MCF 10A (cell line): ENCODE measurements around the gene PNPLA3. TPM values are rescaled to one million over a fixed set of nuclear protein-coding genes. Genes with fewer than 3 reads are reported as not detected.

Source experiments
- BruUV-seq: library from RNA; stranded (reverse); fragments of 400-500 nt; replicated peaks from 2 replicates; lab custom pipeline; 2021; lab: Mats Ljungman, UMichigan
- CTCF ChIA-PET: fragments of 300-600 bp; sonication (Branson Sonifier 250); formaldehyde crosslinking; extraction: SDS; loops from one replicate; lab custom pipeline; 2021; ENCODE audit warnings: antibody characterized with exemption, inconsistent platforms; lab: Yijun Ruan, JAX
- POLR2A ChIA-PET: fragments of 300-600, 350-650 bp; sonication (Branson Sonifier 250); formaldehyde crosslinking; extraction: SDS; loops from one replicate; lab custom pipeline; 2020; ENCODE audit warnings: antibody characterized with exemption, inconsistent platforms; lab: Yijun Ruan, JAX
- DNase-seq: peaks from one replicate; pipeline ENCODE4 v3.0.0-alpha.2; 2018; ENCODE audit not compliant: unreplicated experiment
- H3K27ac Mint-ChIP-seq: one replicate; pipeline ENCODE4 v1.8.0; 2022; ENCODE audit warnings: mild to moderate bottlenecking, low read depth, mixed read lengths; ENCODE audit not compliant: unreplicated experiment
- H3K27me3 Mint-ChIP-seq: one replicate; pipeline ENCODE4 v1.8.0; 2022; ENCODE audit warnings: mixed read lengths; ENCODE audit not compliant: insufficient read depth, unreplicated experiment
- H3K36me3 Mint-ChIP-seq: one replicate; pipeline ENCODE4 v1.8.0; 2022; ENCODE audit warnings: mild to moderate bottlenecking, moderate library complexity, mixed read lengths; ENCODE audit not compliant: insufficient read depth, unreplicated experiment
- H3K4me1 Mint-ChIP-seq: one replicate; pipeline ENCODE4 v1.8.0; 2022; ENCODE audit warnings: mixed read lengths; ENCODE audit not compliant: insufficient read depth, unreplicated experiment
- H3K4me3 Mint-ChIP-seq: one replicate; pipeline ENCODE4 v1.8.0; 2022; ENCODE audit warnings: mild to moderate bottlenecking, moderate library complexity, mixed read lengths; ENCODE audit not compliant: unreplicated experiment
- H3K9me3 Mint-ChIP-seq: one replicate; pipeline ENCODE4 v1.8.0; 2022; ENCODE audit warnings: mixed read lengths; ENCODE audit not compliant: unreplicated experiment
- intact Hi-C: fragments of 100-400 bp; cut with micrococcal nuclease; formaldehyde crosslinking; loops from 2 replicates; pipeline ENCODE4 v1.14.1; 2022
- total RNA-seq: library from RNA; stranded (reverse); gene quantifications from 2 replicates; pipeline ENCODE4 v1.2.3, GENCODE V29; 2022
- TF ChIP-seq, protein P1 (sequence below): fragments of 200-600 bp; IDR thresholded peaks from one replicate; pipeline ENCODE4 v1.8.0; 2022; ENCODE audit warnings: antibody characterized with exemption, mild to moderate bottlenecking; ENCODE audit not compliant: unreplicated experiment

The PNPLA3 gene
- total RNA-seq, 1 experiment from 2014 or later, result 4.2 TPM

GRCh38 chr22:43980996-43981395 lies 57.4 kb downstream of the PNPLA3 start:
- Mint-ChIP-seq H3K27me3 (no peaks in the 10 kb centered on the region), H3K4me1 (no peaks in the 10 kb centered on the region), H3K4me3 (no peak overlapping the region), H3K36me3 (peaks cover 84% of the 10 kb centered on the region), H3K27ac (no peak overlapping the region), H3K9me3 (no peaks in the 10 kb centered on the region)
- DNase-seq, result no peak
- TF ChIP-seq, protein P1, sequence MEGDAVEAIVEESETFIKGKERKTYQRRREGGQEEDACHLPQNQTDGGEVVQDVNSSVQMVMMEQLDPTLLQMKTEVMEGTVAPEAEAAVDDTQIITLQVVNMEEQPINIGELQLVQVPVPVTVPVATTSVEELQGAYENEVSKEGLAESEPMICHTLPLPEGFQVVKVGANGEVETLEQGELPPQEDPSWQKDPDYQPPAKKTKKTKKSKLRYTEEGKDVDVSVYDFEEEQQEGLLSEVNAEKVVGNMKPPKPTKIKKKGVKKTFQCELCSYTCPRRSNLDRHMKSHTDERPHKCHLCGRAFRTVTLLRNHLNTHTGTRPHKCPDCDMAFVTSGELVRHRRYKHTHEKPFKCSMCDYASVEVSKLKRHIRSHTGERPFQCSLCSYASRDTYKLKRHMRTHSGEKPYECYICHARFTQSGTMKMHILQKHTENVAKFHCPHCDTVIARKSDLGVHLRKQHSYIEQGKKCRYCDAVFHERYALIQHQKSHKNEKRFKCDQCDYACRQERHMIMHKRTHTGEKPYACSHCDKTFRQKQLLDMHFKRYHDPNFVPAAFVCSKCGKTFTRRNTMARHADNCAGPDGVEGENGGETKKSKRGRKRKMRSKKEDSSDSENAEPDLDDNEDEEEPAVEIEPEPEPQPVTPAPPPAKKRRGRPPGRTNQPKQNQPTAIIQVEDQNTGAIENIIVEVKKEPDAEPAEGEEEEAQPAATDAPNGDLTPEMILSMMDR, result no peak
- intact Hi-C loops, result no loop called here
- ChIA-PET POLR2A (interaction anchor here (0.7 kb wide), 1 partner anchor 67 kb away, joined by 4 read pairs; no protein-coding TSS in a partner anchor), CTCF (interaction anchor here (0.7 to 5.5 kb wide), 2 partner anchors 12 to 238 kb away, joined by 3 to 35 read pairs; no protein-coding TSS in a partner anchor)
- no TSS peak for BruUV-seq

DNA sequence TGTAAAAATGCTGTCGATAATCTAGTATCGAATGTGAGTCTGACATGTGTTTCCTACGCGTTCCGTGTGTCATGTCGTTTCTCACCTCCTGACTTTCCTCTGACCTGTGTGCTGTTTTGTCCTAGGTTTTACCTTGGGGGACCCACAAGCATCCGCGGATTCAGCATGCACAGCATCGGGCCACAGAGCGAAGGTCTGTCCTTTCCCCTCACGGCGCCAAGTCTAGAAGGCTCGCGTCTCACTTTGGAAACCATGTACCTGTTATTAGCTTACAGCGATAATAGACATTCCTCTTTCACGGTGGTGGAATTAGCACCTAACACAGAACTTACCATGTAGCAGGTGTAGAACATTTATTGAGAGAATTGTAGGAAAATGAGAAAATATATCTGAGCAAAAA lies 60.2 kb downstream of the PNPLA3 start:
- TF ChIP-seq, protein P1, result no peak
- no peaks in the 10 kb centered on the region for H3K9me3 Mint-ChIP-seq
- H3K27ac Mint-ChIP-seq, result no peak overlapping the region
- peaks cover 78% of the 10 kb centered on the region for H3K36me3 Mint-ChIP-seq
- CTCF ChIA-PET, result interaction anchor here (0.8 to 5.5 kb wide), 3 partner anchors 9 to 124 kb away, joined by 3 to 35 read pairs (median 3); no protein-coding TSS in a partner anchor
- POLR2A ChIA-PET, result no interaction called here
- H3K4me1 Mint-ChIP-seq, result no peaks in the 10 kb centered on the region
- no peak overlapping the region for H3K4me3 Mint-ChIP-seq
- BruUV-seq, result no TSS peak
- intact Hi-C loops, result no loop called here
- DNase-seq, result no peak
- no peaks in the 10 kb centered on the region for H3K27me3 Mint-ChIP-seq

DNA sequence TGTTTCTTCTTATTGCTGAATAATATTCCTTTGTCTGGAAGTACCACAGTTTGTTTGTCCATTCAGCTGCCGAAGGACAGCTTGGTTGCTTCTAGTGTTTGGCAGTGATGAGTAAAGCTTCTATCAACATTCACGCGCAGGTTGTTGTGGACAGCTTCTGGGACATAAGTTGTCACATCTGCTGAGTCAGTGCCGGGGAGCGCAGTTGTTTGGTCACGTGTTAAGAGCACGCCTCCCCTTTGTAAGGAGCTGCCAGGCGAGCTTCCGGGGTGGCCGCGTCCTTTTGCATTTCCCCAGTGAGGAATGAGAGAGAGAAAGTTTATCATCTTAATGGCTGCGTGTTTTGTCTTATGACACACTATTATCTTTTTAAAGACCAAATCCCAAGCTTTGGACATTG lies 61.9 kb downstream of the PNPLA3 start:
- no TSS peak for BruUV-seq
- TF ChIP-seq, protein P1, result no peak
- Mint-ChIP-seq H3K27ac (no peak overlapping the region), H3K4me1 (no peaks in the 10 kb centered on the region), H3K36me3 (peaks cover 81% of the 10 kb centered on the region), H3K27me3 (no peaks in the 10 kb centered on the region), H3K9me3 (no peaks in the 10 kb centered on the region), H3K4me3 (no peak overlapping the region)
- intact Hi-C loops, result no loop called here
- CTCF ChIA-PET, result interaction anchor here (0.6 to 0.7 kb wide), 2 partner anchors 640 to 657 kb away, joined by 3 read pairs; no protein-coding TSS in a partner anchor
- DNase-seq, result no peak
- POLR2A ChIA-PET, result no interaction called here

GRCh38 chr22:43988116-43988820 lies 64.7 kb downstream of the PNPLA3 start:
- TF ChIP-seq, protein P1, result no peak
- Mint-ChIP-seq H3K9me3 (no peaks in the 10 kb centered on the region), H3K4me1 (no peaks in the 10 kb centered on the region), H3K27me3 (no peaks in the 10 kb centered on the region), H3K27ac (no peak overlapping the region), H3K4me3 (no peak overlapping the region), H3K36me3 (peaks cover 87% of the 10 kb centered on the region)
- POLR2A ChIA-PET, result no interaction called here
- DNase-seq, result no peak
- CTCF ChIA-PET, result interaction anchor here (0.9 to 1.7 kb wide), 5 partner anchors 10 to 637 kb away, joined by 3 to 10 read pairs (median 4); no protein-coding TSS in a partner anchor
- no TSS peak for BruUV-seq
- intact Hi-C loops, result no loop called here
